Tracheal epithelial cell (primary cell): ENCODE data around the gene OR2A5. TPM values are rescaled to one million over a fixed set of nuclear protein-coding genes. Genes with fewer than 3 reads are reported as not detected.

ENCODE experiments used
- total RNA-seq: library from RNA; depleted of rRNA; stranded (reverse); fragments of >200 nt; gene quantifications from 2 replicates; pipeline ENCODE4 v1.2.1, GENCODE V29; 2014

The OR2A5 gene, protein sequence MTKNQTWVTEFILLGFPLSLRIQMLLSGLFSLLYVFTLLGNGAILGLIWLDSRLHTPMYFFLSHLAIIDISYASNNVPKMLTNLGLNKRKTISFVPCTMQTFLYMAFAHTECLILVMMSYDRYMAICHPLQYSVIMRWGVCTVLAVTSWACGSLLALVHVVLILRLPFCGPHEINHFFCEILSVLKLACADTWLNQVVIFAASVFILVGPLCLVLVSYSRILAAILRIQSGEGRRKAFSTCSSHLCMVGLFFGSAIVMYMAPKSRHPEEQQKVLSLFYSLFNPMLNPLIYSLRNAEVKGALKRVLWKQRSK
- total RNA-seq, result under 0.01 TPM in 1 of 2 replicates, not detected in the other

DNA sequence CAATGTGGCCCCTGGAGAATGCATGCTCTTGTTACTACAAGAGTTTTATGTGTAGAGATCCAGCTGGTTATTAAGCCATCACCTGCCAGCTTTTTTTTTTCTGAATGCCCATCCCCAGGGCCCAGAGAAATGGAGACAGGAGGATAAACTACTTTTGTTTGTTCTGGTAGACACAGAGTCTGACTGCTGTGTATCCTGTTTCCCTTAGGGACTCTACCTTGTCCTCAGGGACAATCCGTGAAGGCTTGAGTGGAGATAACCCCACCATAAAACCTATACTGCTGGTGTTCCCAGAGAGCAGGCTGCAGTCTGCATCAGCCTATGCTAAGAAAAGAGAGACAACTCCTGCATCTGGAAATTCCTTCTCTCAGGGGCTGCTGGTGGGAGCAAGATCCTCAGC is at the start of gene OR2A5:
OR2A5 (plus strand) TSS at position 301 of the 400 bp plus-strand sequence. CDS start 1,454 bp downstream, outside the sequence.

DNA sequence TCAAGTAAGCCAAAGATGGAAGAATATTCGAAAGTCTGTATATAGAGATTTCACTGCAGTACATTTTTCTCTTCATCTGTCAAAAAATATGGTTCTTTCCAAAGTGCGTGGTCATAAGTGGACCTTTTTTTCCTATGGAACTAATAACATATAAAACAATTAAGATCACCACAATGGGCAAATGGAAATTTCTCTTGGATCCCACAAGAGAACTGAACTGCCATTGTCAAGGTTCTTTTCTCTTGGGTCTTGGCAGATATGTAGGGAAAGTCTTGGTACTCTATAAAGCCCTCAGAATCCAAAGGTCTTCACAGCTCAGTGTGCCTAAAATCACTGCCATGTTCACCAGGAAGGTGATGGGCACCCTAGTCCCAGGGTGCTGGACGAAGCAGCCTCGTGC is 48.7 kb upstream of the OR2A5 start, which contains the start of gene OR6B1:
OR6B1 (plus strand) TSS at position 301 of the 400 bp plus-strand sequence. CDS start 3,677 bp downstream, outside the sequence.

DNA sequence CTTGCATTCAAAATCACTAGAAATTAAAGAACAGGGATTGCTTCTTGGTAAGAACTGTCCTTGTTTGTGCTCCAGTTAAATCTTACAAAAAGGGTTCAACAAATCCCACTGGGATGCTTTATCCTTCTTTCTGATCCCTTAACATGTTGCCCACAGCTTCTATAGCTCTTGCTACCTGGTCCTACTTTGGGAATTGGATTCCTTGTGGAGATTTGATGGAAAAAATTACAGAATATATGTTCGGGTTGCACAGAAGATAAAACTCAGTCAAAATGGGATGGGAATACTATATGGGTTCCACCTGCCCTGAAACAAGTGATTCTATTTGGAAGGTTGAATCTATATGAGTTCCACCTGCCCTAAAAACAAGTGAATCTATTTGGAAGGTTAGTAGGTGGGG is 20.8 kb downstream of the OR2A5 start, which contains the start of gene OR2A25:
OR2A25 (plus strand) TSS at position 301 of the 400 bp plus-strand sequence. CDS start 4,409 bp downstream, outside the sequence.

DNA sequence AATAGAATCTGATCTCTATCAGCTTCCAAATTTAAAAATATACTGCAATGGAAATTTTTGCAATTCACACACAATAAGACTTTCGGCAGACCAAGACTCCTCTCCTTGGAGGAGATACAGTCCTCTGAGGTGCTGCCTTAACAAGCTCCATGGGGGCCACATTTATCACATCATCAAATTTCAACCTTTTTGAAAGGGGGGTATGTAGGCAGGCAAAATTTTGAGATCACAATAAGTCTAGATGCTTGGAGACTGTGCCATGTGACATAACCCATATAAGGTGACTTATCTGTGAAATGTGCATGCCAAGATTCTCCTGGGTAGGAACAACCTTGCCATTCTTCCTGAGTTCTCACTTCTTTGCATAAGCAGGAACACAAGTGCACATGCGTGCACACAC is 37.2 kb downstream of the OR2A5 start, which contains the start of gene OR2A12:
OR2A12 (plus strand) TSS at position 301 of the 400 bp plus-strand sequence. CDS start 8,830 bp downstream, outside the sequence.

Other genes with a start within 250 kb of the OR2A5 start
- 23.4 and 27.7 TPM in 2 replicates for gene TCAF1, start 146.8 kb upstream of the OR2A5 start, total RNA-seq
- gene OR2F2, start 113.7 kb upstream of the OR2A5 start, total RNA-seq, result not detected in 2 replicates
- not detected in 2 replicates for gene OR2F1, start 94.1 kb upstream of the OR2A5 start, total RNA-seq
- gene OR6B1, start 48.6 kb upstream of the OR2A5 start, total RNA-seq, result not detected in 2 replicates
- not detected in 2 replicates for gene OR2A25, start 20.9 kb downstream of the OR2A5 start, total RNA-seq
- under 0.01 TPM in 1 of 2 replicates, not detected in the other for gene OR2A12, start 37.3 kb downstream of the OR2A5 start, total RNA-seq
- not detected in 2 replicates for gene OR2A2, start 60.6 kb downstream of the OR2A5 start, total RNA-seq
- under 0.01 TPM in 1 of 2 replicates, not detected in the other for gene OR2A14, start 74.2 kb downstream of the OR2A5 start, total RNA-seq
- gene CTAGE4, start 134.5 kb downstream of the OR2A5 start, total RNA-seq, result 2.4 TPM in 1 of 2 replicates, not detected in the other
- gene ARHGEF35, start 146.9 kb downstream of the OR2A5 start, total RNA-seq, result 9.4 and 12.5 TPM in 2 replicates
- gene OR2A42, start 190.7 kb downstream of the OR2A5 start, total RNA-seq, result not detected in 2 replicates
- gene OR2A7, start 215.8 kb downstream of the OR2A5 start, total RNA-seq, result 0.85 and 1.7 TPM in 2 replicates
- 1.9 and 2.8 TPM in 2 replicates for gene CTAGE8, start 220.3 kb downstream of the OR2A5 start, total RNA-seq